Stimulated activated CD8-positive, alpha-beta memory T cell treated with anti-CD3 and anti-CD28 coated beads, Interleukin-7, amount 100 ng/mL, for 4 hours (primary cell): ENCODE results near the gene BARHL2.

Experiments used
- DNase-seq, 2 donors: peaks; one replicate each; pipeline ENCODE4 v3.0.0-alpha.2; 2020; ENCODE audit warnings: low read depth in 2 of 2

The BARHL2 gene

DNA sequence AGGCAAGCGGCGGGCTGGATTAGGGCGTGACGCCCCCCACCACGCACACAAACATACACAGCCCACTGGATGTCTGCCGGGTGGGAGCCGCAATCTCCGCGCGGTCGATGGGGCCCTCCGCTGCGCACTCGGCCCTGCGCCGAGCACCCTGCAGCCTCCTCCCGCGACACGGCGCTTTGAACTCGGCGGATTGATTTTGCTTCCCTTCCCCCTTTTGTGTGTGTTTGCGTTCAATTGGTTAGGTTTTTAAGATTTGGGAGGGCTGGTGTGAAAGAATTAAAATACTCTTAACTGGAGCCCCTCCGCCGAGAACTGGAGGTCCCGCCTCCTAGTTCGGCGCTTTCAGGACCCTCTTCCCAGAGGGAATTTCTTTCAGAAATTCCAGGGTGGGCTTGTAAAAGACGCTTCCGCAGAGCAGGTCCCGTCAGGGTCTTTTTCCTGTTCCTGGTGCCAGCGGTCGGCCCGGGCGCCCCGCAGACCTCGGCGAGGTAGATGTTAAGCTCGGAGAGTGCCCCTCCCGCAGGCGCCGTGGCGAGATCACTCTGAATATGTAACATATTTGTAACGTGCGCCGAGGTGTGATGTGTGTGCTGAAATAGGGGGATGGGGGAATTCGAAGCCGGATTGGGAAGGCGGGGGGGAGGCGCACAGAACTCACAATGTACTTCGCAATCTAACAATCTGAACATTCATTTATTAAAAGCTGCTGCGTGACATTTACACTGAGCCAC lies 8.0 kb upstream of the BARHL2 start:
- no peak for DNase-seq

DNA sequence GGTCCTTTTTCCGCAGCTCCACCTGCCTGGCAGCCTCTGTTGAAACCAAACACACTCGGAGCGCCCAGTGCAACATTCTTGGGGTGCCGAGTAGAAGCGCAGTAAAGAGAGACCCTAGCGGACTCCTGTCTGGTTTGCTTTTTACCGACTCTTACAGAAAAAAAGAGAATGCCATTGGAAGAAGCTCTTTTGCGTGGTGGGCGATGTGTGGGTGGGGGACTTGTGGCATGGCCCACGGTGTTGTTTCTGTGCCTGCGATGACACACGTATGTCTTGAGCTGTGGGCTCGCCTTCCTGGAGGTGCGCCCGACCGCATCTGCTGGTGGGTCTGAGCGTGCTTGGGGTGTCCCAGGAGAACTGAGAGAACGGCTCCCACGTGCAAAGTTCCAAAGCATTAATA lies 7.3 kb upstream of the BARHL2 start:
- no peak for DNase-seq

- no peak for DNase-seq
These were observed 6.5 kb upstream of the BARHL2 start for GRCh38 chr1:90723590-90724108.

DNA sequence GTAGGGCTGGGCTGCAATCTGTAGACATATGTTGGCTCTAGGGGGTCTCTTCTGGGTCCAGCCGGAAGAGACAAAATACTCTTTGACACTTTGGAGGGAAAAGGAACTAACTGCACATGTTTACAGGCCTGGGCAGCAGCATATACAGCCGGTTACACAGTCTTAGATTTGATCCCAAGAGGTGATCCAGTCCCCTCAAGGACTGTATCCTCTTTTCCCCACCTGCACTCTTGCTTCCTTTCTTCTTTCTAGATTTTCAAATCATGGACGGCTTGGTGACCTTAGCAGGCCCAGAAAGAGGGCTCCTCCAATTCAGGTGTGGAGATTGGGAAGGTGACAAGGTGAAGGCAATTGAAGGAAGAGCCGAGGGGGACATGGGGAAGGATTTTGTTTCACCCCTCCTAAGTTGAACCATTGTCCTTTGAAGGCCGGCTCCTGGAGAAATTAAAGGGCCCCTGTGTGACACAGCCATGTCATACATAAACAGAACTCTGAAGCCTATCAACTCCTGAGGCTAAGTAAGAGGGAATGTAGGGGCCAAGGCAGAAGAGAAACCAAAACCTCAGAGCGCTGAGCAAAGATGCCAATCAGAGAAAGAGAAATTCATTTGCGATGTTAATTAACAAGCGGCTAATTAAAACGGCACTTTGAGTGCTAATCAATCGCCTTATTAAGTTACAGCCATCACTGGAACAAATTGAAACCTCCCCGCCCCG lies 5.9 kb upstream of the BARHL2 start:
- DNase-seq: no peak

- DNase-seq: no peak
These were observed 4.4 kb upstream of the BARHL2 start for GRCh38 chr1:90721210-90722194.

GRCh38 chr1:90720145-90720636 lies 3.1 kb upstream of the BARHL2 start:
- DNase-seq: no peak

DNA sequence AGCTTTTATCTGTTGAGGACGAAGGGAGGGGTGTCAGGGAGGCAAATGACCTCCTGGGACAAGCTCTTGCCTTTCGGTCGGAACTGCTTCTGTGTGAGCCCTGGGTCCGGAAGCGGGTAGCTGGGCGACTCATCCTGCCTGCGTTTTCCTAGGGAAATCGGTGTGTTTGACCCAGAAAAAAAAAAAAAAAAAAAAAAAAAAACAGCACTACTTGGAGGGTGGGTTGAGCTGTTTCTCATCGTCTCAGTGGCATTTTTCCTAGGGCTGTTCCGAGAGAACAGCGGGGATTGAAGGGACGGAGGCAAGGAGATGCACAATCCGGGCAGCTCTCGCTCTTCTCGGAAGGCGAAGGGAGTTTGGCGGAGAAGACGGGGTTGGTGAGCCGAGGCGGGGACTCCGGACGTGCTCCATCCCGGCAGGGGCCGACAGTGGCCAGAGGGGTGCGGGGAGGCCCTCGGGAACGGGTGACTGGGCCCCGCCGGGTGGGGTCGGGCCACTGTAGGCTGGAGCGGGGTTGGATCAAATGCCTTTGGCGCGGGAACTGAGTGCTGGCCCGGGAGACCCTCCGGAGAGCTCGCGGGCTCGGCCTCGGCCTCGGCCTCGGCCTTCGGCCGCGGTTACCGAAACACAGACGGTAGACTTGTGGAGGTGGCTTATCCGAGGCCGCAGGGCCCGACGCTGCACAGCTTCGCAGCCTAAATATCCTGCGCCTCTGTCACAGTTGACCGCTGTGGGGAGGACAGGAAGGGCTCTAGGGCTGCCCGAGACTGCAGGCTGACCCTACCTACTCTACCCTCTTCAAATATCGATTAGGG lies 2.4 kb upstream of the BARHL2 start:
- DNase-seq: no peak

GRCh38 chr1:90718411-90719329 lies 1.6 kb upstream of the BARHL2 start:
- DNase-seq: no peak

- DNase-seq: no peak
These were observed 736 bp upstream of the BARHL2 start for GRCh38 chr1:90717665-90718410.

DNA sequence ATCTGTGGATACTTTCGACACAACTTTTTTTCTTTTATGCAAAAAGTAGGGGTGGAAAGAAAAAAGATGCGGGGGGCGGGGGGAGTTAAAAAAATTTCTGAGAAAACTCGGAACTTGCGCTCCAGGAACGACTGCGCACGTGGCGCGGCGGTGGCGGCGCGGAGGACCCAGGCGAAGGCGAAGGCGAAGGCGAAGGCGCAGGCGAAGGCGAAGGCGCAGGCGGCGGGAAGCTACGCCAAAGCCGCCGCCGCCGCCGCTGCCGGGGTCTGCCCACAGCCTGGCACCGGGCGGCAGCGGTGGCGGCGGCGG lies 208 bp upstream of the BARHL2 start:
- DNase-seq: no peak

GRCh38 chr1:90716243-90716551 lies 905 bp downstream of the BARHL2 start:
- no peak for DNase-seq

- DNase-seq: no peak
These were observed 1.8 kb downstream of the BARHL2 start for GRCh38 chr1:90715309-90715708.

DNA sequence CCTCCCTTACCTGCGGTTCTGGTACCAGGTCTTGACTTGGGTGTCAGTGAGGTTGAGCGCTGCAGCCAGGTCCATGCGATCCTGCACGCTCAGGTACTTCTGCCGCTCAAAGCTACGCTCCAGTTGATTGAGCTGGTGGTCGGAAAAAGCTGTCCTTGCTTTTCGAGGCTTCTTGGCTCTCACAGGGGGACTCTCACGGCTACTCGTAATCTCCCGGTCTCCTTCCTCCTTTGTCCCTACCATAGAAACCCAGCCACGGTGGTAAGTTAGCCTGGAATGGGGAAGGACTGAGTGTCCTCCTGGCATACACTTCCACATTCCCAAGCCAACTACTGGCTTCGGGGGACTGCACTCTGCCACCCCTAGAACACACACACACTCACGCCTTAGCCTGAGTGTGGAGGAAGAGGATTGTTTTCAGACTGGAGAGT lies 2.6 kb downstream of the BARHL2 start:
- DNase-seq: no peak

DNA sequence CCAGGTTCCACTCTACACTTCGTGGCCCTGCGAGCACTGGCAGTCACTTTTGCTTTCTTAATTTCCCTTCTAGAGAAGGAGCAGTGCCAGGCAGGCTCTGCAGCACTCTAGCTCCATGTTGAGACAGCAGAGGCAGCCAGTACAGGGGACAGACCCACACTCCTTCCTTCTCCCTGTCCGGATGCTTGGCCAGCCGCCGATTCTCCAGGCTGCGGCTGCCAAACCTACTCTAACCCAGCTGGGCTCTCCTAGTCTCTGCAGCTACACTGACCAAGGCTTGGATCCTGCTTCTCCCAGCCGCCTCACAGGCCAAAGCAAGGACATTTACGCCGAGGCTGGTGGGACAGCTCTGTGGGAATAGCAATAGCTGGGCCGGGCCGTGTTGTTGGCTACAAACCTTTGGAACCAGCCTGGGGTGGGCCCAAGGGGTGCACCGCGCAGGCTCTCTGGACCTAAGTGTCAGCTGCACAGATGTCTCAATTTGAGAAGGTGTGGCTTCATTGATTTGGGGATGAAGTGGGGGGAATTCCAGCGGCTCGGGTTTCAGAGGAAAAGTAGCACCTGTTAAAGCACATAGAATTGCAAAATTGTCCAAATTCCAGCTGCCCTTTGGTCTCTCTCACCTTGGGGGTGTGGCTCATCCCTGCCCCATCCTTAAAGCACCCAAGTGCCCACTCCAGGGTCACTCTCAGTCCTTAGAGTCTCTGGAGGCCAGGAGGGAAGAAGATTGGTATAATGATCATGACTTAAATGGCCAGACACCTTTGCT lies 3.2 kb downstream of the BARHL2 start:
- no peak for DNase-seq

DNA sequence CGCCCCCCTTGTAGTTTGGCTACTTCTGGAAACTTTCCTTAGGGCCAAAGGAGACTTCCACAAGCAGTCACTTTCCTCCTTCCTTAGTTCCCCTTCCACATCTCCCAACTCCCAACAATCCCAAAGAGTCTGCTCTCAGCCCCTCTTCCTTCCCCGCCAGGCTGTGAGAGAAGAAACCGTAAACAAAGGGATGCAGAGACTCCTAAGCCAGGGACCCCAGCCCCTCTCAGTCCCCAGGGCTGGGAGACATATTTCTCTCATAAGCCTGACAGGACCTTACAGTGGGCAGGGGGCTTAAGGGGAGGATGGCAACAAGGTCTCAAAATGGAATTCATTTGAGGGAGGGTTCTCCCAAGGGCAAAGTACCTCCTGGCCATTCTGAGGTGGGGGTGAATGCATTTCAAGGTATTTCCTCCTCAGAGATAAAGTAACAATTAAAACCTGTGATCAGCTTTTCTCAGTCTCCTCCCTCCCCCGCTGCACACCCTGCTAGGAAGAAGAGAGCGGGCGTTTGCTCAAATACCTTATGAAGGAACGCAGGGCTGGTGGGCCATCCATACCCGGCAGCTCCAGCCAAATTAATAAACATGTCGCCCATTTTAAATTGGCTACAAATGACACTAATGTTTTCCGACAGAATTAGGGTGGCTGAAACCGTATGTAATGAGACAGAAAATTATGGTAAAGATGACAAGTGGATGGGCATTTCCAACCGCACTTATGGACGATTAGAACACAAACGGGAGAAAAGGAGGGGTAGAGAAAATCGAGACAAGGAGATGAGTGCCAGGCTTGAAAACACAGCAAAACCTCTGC lies 4.0 kb downstream of the BARHL2 start:
- no peak for DNase-seq

GRCh38 chr1:90712153-90712856 lies 4.8 kb downstream of the BARHL2 start:
- DNase-seq: no peak

GRCh38 chr1:90711696-90712095 lies 5.4 kb downstream of the BARHL2 start:
- no peak for DNase-seq
